Measurements from ENCODE around the gene CBR3. TPM values are rescaled to one million over a fixed set of nuclear protein-coding genes. Genes with fewer than 3 reads are reported as not detected.
A peak's percentile ranks its signal among the peaks of the same experiment; 100 is the strongest.

Gene CBR3
- total RNA-seq, 4 donors from 2014 or later = 3.4 to 5.1 TPM; not detected in 2

DNA sequence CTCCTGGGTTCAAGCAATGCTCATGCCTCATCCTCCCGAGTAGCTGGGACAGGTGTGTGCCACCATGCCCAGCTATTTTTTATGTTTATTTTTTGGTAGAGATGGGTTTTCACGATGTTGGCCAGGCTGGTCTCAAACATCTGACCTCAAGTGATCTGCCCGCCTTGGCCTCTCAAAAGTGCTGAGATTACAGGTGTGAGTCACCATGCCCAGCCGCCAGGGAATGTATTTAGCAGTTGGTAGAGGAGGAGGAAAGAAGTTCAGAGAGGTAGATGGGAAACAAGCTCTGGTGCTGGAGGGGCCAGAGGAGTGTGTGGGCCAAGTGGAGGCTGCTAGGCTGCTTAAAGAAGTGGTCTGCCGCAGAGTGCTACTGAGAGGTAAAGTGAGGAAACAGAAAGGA, 27.8 kb downstream of the CBR3 start:
- peaks cover 6 to 63% (median 35%) of the 10 kb centered on the region in 4 donors for H3K4me1 ChIP-seq
- no peaks in the 10 kb centered on the region for H3K9me3 ChIP-seq
- no peaks in the 10 kb centered on the region for H3K36me3 ChIP-seq
- intact Hi-C loops (cut with DNase I; ENCODE audit: low total_unique reads) (no loop called here), in situ Hi-C loops (cut with MboI; ENCODE audit: low pct_ligation_motif_present in 1 of 4, low pct_unique_long_range_greater_than_20kb in 1 of 4, low sequenced_read_pairs in 3 of 4) (no loop called here)
- H3K4me3 ChIP-seq = no peak overlapping the region
- 86 to 92% methylated on average over 4 to 5 of the region's 5 CpGs for WGBS, 2 donors (ENCODE audit: low coverage in 1 of 2)
- DNase-seq = no peak
- H3K27ac ChIP-seq = peak overlapping the region; percentile 20 to 72 (median 38)
- H3K27me3 ChIP-seq = no peaks in the 10 kb centered on the region
- TF ChIP-seq POLR2AphosphoS5 (IDR thresholded peaks at IDR 0.05) (no peak), POLR2A (IDR thresholded peaks at IDR 0.05) (no peak), EP300 (IDR thresholded peaks at IDR 0.05; ENCODE audit: low read depth) (no peak)
- TF ChIP-seq, protein P1, sequence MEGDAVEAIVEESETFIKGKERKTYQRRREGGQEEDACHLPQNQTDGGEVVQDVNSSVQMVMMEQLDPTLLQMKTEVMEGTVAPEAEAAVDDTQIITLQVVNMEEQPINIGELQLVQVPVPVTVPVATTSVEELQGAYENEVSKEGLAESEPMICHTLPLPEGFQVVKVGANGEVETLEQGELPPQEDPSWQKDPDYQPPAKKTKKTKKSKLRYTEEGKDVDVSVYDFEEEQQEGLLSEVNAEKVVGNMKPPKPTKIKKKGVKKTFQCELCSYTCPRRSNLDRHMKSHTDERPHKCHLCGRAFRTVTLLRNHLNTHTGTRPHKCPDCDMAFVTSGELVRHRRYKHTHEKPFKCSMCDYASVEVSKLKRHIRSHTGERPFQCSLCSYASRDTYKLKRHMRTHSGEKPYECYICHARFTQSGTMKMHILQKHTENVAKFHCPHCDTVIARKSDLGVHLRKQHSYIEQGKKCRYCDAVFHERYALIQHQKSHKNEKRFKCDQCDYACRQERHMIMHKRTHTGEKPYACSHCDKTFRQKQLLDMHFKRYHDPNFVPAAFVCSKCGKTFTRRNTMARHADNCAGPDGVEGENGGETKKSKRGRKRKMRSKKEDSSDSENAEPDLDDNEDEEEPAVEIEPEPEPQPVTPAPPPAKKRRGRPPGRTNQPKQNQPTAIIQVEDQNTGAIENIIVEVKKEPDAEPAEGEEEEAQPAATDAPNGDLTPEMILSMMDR (IDR thresholded peaks at IDR 0.05) = no peak

DNA sequence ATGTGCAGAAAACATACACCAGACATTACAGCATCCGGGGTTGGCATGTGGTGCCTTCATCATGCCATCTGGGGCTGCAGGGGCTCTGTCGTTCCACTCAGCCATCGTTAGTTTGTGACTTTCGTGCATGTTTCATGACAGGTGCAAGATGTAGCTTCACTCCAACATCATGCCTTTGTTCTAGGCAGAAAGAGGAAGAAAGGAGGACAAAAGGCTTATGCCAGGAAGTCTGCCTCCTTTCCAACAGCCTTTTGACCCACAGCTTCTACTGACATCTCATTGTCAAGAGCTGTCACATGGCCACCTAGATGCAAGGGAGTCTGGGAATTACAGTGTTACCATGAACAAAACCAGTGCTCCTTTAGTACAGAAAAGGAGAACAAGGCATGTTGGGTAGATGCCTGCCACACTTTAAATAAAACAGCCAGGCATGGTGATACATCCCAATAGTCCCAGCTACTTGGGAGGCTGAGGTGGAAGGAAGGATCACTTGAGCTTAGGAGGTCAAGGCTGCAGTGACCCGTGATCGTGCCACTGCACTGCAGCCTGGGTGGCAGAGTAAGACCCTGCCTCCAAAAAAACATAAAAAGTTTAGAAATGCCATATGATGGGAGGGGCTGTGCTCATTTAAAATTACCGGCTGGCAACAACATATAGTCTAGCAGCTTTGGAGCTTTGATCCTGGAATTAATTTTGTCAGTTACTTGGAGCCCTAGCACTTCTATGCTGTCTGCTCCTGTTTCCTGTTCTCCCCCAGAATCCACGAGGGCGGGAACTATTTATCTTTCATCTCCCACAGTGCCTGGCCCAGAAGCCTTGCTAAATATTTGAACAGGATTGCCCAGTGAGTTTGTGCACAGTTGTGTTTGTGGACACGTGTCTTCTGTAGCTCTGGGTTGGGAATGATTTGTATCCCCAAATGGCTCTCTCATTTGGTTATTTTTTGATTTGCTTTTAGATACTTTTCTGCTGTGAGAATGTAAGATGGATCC, 29.2 kb downstream of the CBR3 start:
- no peak for TF ChIP-seq POLR2A (IDR thresholded peaks at IDR 0.05)
- TF ChIP-seq POLR2AphosphoS5 (IDR thresholded peaks at IDR 0.05) = peak in 1 of 3 donors; percentile 35
- no peak for TF ChIP-seq EP300 (IDR thresholded peaks at IDR 0.05; ENCODE audit: low read depth)
- TF ChIP-seq, protein P1 (IDR thresholded peaks at IDR 0.05) = no peak
- DNase-seq = peak; percentile 33
- Histone ChIP-seq H3K36me3 (peaks cover 0 to 10% (median 4%) of the 10 kb centered on the region in 4 donors), H3K4me1 (peaks cover 6 to 56% (median 31%) of the 10 kb centered on the region in 4 donors), H3K27ac (peak overlapping the region; percentile 50 to 72 (median 56)), H3K27me3 (no peaks in the 10 kb centered on the region), H3K9me3 (no peaks in the 10 kb centered on the region), H3K4me3 (no peak overlapping the region)
- WGBS, 2 donors (ENCODE audit: low coverage in 1 of 2) = 48 to 49% methylated on average over 3 to 10 of the region's 10 CpGs
- intact Hi-C loops (cut with DNase I; ENCODE audit: low total_unique reads) (no loop called here), in situ Hi-C loops (cut with MboI; ENCODE audit: low pct_ligation_motif_present in 1 of 4, low pct_unique_long_range_greater_than_20kb in 1 of 4, low sequenced_read_pairs in 3 of 4) (no loop called here)

DNA sequence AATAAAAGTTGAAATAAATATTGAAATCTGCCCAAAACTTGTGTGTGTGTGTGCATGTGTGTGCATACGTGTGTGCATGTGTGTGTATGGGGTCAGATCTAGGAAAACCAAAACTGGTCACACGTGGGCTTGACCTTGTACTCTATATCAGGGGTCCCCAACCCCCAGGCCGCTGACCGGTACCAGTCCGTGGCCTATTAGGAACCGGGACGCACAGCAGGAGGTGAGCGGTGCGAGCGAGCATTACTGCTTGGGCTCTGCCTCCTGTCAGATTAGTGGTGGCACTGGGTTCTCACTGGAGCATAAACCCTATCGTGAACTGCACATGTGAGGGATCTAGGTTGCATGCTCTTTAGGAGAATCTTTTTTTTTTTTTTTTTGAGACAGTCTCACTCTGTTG, 30.5 kb downstream of the CBR3 start:
- Histone ChIP-seq H3K4me3 (no peak overlapping the region), H3K9me3 (no peaks in the 10 kb centered on the region), H3K27ac (peak overlapping the region in 2 of 4 donors; percentile 57 to 72), H3K4me1 (peaks cover 6 to 46% (median 28%) of the 10 kb centered on the region in 4 donors), H3K36me3 (peaks cover 0 to 14% (median 5%) of the 10 kb centered on the region in 4 donors), H3K27me3 (no peaks in the 10 kb centered on the region)
- no peak for TF ChIP-seq POLR2A (IDR thresholded peaks at IDR 0.05)
- TF ChIP-seq, protein P1 (IDR thresholded peaks at IDR 0.05) = no peak
- TF ChIP-seq EP300 (IDR thresholded peaks at IDR 0.05; ENCODE audit: low read depth) = no peak
- no peak for TF ChIP-seq POLR2AphosphoS5 (IDR thresholded peaks at IDR 0.05)
- intact Hi-C loops (cut with DNase I; ENCODE audit: low total_unique reads) (no loop called here), in situ Hi-C loops (cut with MboI; ENCODE audit: low pct_ligation_motif_present in 1 of 4, low pct_unique_long_range_greater_than_20kb in 1 of 4, low sequenced_read_pairs in 3 of 4) (no loop called here)
- WGBS, 2 donors (ENCODE audit: low coverage in 1 of 2) = 85 to 95% methylated on average over 11 of the region's 11 CpGs
- DNase-seq = no peak

DNA sequence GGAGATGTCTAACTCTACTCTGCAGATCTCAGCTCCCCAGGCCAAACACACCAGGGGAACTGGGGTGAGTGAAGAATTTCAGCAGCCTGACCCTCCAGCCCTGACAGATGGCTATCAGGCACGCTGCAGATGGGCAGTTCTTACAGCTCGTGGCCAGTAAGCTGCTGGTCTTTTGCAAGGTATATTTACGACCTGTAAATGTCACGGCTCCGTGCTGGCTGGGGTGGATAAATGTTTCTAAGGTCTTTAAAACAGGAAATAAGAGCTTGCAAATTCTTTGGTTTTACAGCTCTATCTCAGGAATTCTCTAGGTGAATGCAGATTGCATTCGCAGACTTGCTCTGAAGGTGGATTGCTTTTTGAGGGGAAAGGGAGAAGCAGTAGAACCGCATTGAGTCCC, 31.8 kb downstream of the CBR3 start:
- WGBS, 2 donors (ENCODE audit: low coverage in 1 of 2) = 18 to 69% methylated on average over 4 to 7 of the region's 7 CpGs

More for the DNA sequence above, 31.8 kb downstream of the CBR3 start:
- Histone ChIP-seq H3K9me3 (no peaks in the 10 kb centered on the region), H3K27ac (peak overlapping the region in 3 of 4 donors; percentile 1 to 49 (median 24)), H3K4me3 (no peak overlapping the region), H3K36me3 (peaks cover 0 to 14% (median 5%) of the 10 kb centered on the region in 4 donors), H3K4me1 (peaks cover 6 to 46% (median 28%) of the 10 kb centered on the region in 4 donors), H3K27me3 (no peaks in the 10 kb centered on the region)
- peak; percentile 34 for DNase-seq
- intact Hi-C loops (cut with DNase I; ENCODE audit: low total_unique reads) (no loop called here), in situ Hi-C loops (cut with MboI; ENCODE audit: low pct_ligation_motif_present in 1 of 4, low pct_unique_long_range_greater_than_20kb in 1 of 4, low sequenced_read_pairs in 3 of 4) (no loop called here)
- TF ChIP-seq, protein P1 (IDR thresholded peaks at IDR 0.05) = no peak
- TF ChIP-seq POLR2A (IDR thresholded peaks at IDR 0.05) (no peak), EP300 (IDR thresholded peaks at IDR 0.05; ENCODE audit: low read depth) (no peak), POLR2AphosphoS5 (IDR thresholded peaks at IDR 0.05) (no peak)

All from transverse colon (tissue), 4 donors.